Activated CD8-positive, alpha-beta memory T cell treated with anti-CD3 and anti-CD28 coated beads for 48 hours (primary cell): ENCODE data around the gene CMTM4.
"Not testable (repeated sequence)": the region's sequence is repeated elsewhere in the genome, so short reads cannot be mapped to it uniquely, and the experiment has no call there.

Source experiments
- DNase-seq, 3 experiments: peaks; one replicate each; pipeline ENCODE4 v3.0.0-alpha.2; 2020; ENCODE audit warnings: low read depth in 2 of 3, low spot score in 2 of 3

CMTM4 gene

GRCh38 chr16:66569827-66570405 is 126.6 kb downstream of the CMTM4 start:
- no peak for DNase-seq

DNA sequence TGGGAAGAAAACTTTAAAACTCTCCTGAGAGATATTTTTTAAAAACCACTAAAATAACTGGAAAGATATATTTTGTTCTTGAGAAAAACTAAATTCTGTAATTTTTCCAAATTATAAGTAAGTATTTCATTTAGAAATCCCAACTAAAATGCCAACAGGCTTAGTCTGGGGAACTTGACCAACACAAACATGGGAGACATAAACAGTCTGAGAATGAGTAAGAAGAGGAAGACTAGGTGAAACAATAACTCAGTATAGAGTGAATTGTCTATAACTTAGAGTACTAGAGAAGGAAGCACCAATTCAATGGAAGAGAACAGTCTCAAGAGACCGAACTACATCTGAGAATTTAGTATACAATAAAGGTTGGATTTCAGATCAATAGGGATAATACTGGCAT is 127.4 kb downstream of the CMTM4 start:
- DNase-seq: no peak

GRCh38 chr16:66568355-66568754 is 128.2 kb downstream of the CMTM4 start:
- no peak for DNase-seq

DNA sequence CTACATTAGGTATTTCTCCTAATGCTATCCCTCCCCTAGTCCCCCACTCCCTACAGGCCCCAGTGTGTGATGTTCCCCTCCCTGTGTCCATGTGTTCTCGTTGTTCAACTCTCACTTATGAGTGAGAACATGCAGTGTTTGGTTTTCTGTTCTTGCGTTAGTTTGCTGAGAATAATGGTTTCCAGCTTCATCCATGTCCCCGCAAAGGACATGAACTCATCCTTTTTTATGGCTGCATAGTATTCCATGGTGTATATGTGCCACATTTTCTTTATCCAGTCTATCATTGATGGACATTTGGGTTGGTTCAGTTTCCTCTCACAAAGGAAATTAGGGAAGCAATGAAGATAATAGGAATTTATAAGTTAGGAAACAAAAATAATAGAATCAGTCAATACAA is 129.3 kb downstream of the CMTM4 start:
- DNase-seq: not testable (repeated sequence)

DNA sequence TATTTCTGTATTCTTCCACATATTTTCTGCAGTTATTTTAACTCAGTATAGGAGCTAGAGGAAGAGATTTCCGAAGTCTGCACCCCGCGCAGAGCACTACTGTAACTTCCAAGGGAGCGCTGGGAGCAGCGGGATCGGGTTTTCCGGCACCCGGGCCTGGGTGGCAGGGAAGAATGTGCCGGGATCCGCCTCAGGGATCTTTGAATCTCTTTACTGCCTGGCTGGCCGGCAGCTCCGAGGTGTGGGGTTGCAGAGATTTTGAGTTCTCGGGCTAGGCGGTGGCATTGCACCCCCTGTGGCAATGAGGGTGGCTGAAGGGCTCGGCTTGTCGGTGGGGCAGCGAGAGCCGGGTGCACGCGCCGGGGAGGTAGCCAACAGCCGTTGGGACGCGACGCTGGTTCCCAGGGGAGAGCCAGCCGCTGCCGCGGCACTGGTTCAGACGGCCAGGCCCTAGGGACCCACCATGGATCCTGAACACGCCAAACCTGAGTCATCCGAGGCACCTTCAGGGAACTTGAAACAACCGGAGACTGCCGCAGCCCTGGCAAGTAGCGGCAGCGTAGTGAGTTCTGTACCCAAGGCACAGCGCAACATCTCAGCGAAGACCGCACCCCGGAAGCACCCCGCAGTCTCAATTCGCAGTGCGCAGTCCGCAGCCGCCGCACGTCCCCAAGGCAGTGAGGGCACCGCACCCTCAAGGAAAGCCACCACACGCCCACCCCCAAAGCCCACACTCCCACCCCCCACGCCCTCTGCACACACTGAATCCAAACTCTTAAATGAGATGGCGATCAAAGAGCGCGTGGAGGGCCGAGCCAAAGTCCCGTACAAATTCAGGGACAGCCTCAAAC is 130.3 kb downstream of the CMTM4 start, which contains the start of gene CMTM1:
TSS of gene CMTM1 (plus strand) at position 389 of the 851 bp plus-strand sequence. CDS start at position 464, 75 bp downstream.
- no peak for DNase-seq
